IMR-90 (cell line): ENCODE measurements around the gene POC1B.

Experiments used
- CEBPB ChIP-seq: IDR thresholded peaks from 2 replicates; pipeline ENCODE4 v1.6.1; 2012; ENCODE audit warnings: low read depth, low read length, improper control_type of control experiment
- NFE2L2 ChIP-seq: fragments of 150-350 bp; IDR thresholded peaks from 2 replicates; pipeline ENCODE4 v1.6.1; 2016; ENCODE audit warnings: low read depth, mild to moderate bottlenecking, low read length
- RCOR1 ChIP-seq: IDR thresholded peaks from 2 replicates; pipeline ENCODE4 v1.6.1; 2012; ENCODE audit warnings: mild to moderate bottlenecking, low read length, improper control_type of control experiment; ENCODE audit not compliant: insufficient replicate concordance
- RFX5 ChIP-seq: IDR thresholded peaks from 2 replicates; pipeline ENCODE4 v1.8.0; 2012; ENCODE audit warnings: low read depth, mild to moderate bottlenecking, low read length, moderate library complexity
- TF ChIP-seq, protein P1 (sequence below): conservative IDR thresholded peaks from 2 replicates; pipeline ENCODE4 v1.5.1; 2012; ENCODE audit warnings: mild to moderate bottlenecking, low read depth, low read length, improper control_type of control experiment

DNA sequence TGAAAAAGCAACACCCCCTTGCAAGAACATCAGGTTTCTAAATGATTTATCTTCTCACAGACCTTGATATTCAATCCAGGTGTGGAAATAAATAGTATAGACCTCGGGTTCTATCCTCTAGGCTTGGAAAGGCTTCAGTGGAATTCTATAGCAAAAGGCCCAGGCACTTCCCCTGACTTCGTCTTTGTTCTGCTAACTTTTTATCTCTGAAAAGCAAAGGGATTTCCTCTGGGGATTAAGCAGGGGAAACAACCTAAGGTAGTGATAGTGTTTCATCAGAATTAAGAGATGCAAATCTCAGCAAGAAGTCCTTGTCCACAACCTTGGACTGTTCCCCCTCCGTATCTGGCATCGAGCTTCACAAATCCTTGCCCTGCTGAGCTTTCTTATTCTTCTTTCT lies 114.0 kb downstream of the POC1B start:
- TF ChIP-seq NFE2L2 (no peak), CEBPB (no peak), RCOR1 (no peak), RFX5 (no peak)
- TF ChIP-seq, protein P1, sequence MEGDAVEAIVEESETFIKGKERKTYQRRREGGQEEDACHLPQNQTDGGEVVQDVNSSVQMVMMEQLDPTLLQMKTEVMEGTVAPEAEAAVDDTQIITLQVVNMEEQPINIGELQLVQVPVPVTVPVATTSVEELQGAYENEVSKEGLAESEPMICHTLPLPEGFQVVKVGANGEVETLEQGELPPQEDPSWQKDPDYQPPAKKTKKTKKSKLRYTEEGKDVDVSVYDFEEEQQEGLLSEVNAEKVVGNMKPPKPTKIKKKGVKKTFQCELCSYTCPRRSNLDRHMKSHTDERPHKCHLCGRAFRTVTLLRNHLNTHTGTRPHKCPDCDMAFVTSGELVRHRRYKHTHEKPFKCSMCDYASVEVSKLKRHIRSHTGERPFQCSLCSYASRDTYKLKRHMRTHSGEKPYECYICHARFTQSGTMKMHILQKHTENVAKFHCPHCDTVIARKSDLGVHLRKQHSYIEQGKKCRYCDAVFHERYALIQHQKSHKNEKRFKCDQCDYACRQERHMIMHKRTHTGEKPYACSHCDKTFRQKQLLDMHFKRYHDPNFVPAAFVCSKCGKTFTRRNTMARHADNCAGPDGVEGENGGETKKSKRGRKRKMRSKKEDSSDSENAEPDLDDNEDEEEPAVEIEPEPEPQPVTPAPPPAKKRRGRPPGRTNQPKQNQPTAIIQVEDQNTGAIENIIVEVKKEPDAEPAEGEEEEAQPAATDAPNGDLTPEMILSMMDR = no peak
